ENCODE measurements around the gene BANK1. TPM values are rescaled to one million over a fixed set of nuclear protein-coding genes. Genes with fewer than 3 reads are reported as not detected.

Gene BANK1
- total RNA-seq, 1 experiment from 2014 or later = 1.1 TPM

DNA sequence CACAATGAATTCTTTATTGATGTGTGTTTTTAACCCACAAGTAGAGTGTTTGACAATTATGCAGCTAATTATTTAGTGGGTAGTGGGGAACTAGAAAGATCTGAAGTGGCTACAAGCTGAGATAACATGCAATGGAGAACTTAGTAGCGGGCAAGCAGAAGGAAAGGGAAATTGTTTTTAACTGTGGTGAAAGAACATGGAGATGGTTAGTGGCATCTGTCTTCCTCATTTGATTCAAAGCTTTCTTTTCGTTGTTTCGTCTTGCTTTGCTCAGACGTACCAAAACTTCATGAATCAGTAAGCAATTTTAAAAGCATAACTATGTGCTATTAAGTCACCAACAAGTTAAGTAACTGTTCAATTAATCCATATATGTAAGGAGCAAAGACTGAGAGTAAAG is 169.9 kb downstream of the BANK1 start:
- H2AFZ ChIP-seq (ENCODE audit: low read length) = no peak overlapping the region

More for the DNA sequence above, 169.9 kb downstream of the BANK1 start:
- Histone ChIP-seq H4K91ac (ENCODE audit: insufficient read length, low read depth, low read length) (no peak overlapping the region), H3K9me3 (ENCODE audit: control insufficient read depth, low read depth, low read length) (no peaks in the 10 kb centered on the region), H2BK120ac (ENCODE audit: low read depth, low read length, poor library complexity, severe bottlenecking) (no peak overlapping the region), H3K56ac (ENCODE audit: insufficient read length, low read depth, low read length) (no peak overlapping the region), H4K8ac (replicated peaks; ENCODE audit: insufficient read length, low read depth, low read length) (no peak overlapping the region), H3K9ac (ENCODE audit: extremely low read depth, insufficient read length, low read length) (no peak overlapping the region), H2AK5ac (ENCODE audit: insufficient read length, low read length) (no peak overlapping the region), H2BK5ac (ENCODE audit: insufficient read length, low read length) (no peak overlapping the region), H3T11ph (ENCODE audit: low read length) (no peak overlapping the region), H3K79me1 (ENCODE audit: insufficient read depth, low read depth, low read length, poor library complexity, severe bottlenecking) (no peaks in the 10 kb centered on the region), H2BK20ac (ENCODE audit: low read depth, low read length, poor library complexity, severe bottlenecking) (no peak overlapping the region), H3K27me3 (ENCODE audit: insufficient read depth, low read length) (no peaks in the 10 kb centered on the region), H4K5ac (ENCODE audit: insufficient read length, low read depth, low read length) (no peak overlapping the region), H3K14ac (ENCODE audit: insufficient read depth, low read length) (no peak overlapping the region), H3K79me2 (ENCODE audit: insufficient read depth, low read length) (no peaks in the 10 kb centered on the region), H3K4me1 (ENCODE audit: insufficient read depth, low read length) (no peaks in the 10 kb centered on the region), H2BK15ac (ENCODE audit: low read depth, low read length) (no peak overlapping the region), H4K20me1 (ENCODE audit: control insufficient read depth, insufficient read depth, insufficient read length) (no peaks in the 10 kb centered on the region), H3K23ac (ENCODE audit: insufficient read length, low read depth, low read length) (no peak overlapping the region), H3K27ac (ENCODE audit: insufficient read length, low read depth, low read length) (no peak overlapping the region), H3K4me2 (ENCODE audit: insufficient read depth, insufficient read length, low read length) (no peak overlapping the region), H3K23me2 (ENCODE audit: insufficient read length, low read depth, low read length, poor library complexity, severe bottlenecking) (no peaks in the 10 kb centered on the region), H3K4ac (ENCODE audit: low read depth, low read length) (no peak overlapping the region), H2BK12ac (ENCODE audit: insufficient read length, low read depth, low read length) (no peak overlapping the region), H3K18ac (ENCODE audit: insufficient read length, low read depth, low read length) (no peak overlapping the region)
- Mint-ChIP-seq H3K9me3 (no peaks in the 10 kb centered on the region), H3K27me3 (ENCODE audit: low read depth) (no peaks in the 10 kb centered on the region), H3K4me1 (peaks cover 5 to 7% of the 10 kb centered on the region in 2 experiments; a peak in 3 of 4 replicates), H3K36me3 (ENCODE audit: insufficient read depth in 1 of 3, low read depth in 3 of 3) (no peaks in the 10 kb centered on the region), H3K4me3 (no peak overlapping the region), H3K27ac (no peak overlapping the region; a peak in 1 of 7 replicates)
- TF ChIP-seq, protein P1, sequence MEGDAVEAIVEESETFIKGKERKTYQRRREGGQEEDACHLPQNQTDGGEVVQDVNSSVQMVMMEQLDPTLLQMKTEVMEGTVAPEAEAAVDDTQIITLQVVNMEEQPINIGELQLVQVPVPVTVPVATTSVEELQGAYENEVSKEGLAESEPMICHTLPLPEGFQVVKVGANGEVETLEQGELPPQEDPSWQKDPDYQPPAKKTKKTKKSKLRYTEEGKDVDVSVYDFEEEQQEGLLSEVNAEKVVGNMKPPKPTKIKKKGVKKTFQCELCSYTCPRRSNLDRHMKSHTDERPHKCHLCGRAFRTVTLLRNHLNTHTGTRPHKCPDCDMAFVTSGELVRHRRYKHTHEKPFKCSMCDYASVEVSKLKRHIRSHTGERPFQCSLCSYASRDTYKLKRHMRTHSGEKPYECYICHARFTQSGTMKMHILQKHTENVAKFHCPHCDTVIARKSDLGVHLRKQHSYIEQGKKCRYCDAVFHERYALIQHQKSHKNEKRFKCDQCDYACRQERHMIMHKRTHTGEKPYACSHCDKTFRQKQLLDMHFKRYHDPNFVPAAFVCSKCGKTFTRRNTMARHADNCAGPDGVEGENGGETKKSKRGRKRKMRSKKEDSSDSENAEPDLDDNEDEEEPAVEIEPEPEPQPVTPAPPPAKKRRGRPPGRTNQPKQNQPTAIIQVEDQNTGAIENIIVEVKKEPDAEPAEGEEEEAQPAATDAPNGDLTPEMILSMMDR (conservative IDR thresholded peaks at IDR 0.05) = no peak
- no peak for DNase-seq
- no CpG with 5 or more reads among the region's 4 CpGs for WGBS (ENCODE audit: extremely low coverage, insufficient read length, low lambda C conversion rate)

Measured in H9 (cell line).